A549 (cell line): Measurements from ENCODE around the gene MOB1A. TPM values are rescaled to one million over a fixed set of nuclear protein-coding genes. Genes with fewer than 3 reads are reported as not detected.

Source experiments
- ATAC-seq, 2 experiments: fragments of 200-7000 bp in 1 of 2; fragments of >200 bp in 1 of 2; cut with Nextera tagmentation in 1 of 2; cut with Tn5 transposase in 1 of 2; 3 replicates each; pipeline versions ENCODE4 v1.8.0 to v1.9.1; 2018 to 2020; ENCODE audit warnings: mild to moderate bottlenecking in 1 of 2, moderate library complexity in 1 of 2
- CTCF ChIA-PET: fragments of 300-600 bp; sonication (Branson Sonifier 250); formaldehyde crosslinking; extraction: SDS; loops from one replicate; lab custom pipeline; 2021; ENCODE audit warnings: antibody characterized with exemption, inconsistent platforms; lab: Yijun Ruan, JAX
- POLR2A ChIA-PET: fragments of 350-600 bp; formaldehyde crosslinking; extraction: SDS; loops from one replicate; lab custom pipeline; 2021; ENCODE audit warnings: antibody characterized with exemption, inconsistent platforms; lab: Yijun Ruan, JAX
- DNase-seq, 2 experiments: peaks; one replicate each; pipeline versions ENCODE4 v3.0.0 to v3.0.0-alpha.2; 2011 to 2016; ENCODE audit warnings: low read depth in 1 of 2, low spot score in 1 of 2
- FAIRE-seq: peaks from 2 replicates; lab custom pipeline; 2011; peaks lifted over from hg19 to GRCh38; lab: Jason Lieb, UNC
- H3K27ac ChIP-seq, 2 experiments: fragments of >200 bp; sonication (Bioruptor Twin); formaldehyde crosslinking; 3 replicates each; pipeline ENCODE4 v1.5.1; 2016 to 2017
- H3K4me1 ChIP-seq: fragments of >200 bp; sonication (Bioruptor Twin); formaldehyde crosslinking; 3 replicates; pipeline ENCODE4 v1.6.1; 2016
- H3K4me2 ChIP-seq: fragments of >200 bp; sonication (Bioruptor Twin); formaldehyde crosslinking; 3 replicates; pipeline ENCODE4 v1.6.1; 2016
- H3K4me3 ChIP-seq: fragments of >200 bp; sonication (Bioruptor Twin); formaldehyde crosslinking; 3 replicates; pipeline ENCODE4 v1.5.1; 2016
- H3K9me3 ChIP-seq: fragments of >200 bp; sonication (Bioruptor Twin); formaldehyde crosslinking; 3 replicates; pipeline ENCODE4 v1.6.1; 2016
- ATOH8 ChIP-seq: fragments of 250-450 bp; sonication (Bioruptor Pico); IDR thresholded peaks from 2 replicates; pipeline ENCODE4 v1.5.0; 2020; ENCODE audit warnings: low read depth, mild to moderate bottlenecking, moderate library complexity
- BCL3 ChIP-seq: fragments of >200 bp; sonication (Bioruptor Twin); formaldehyde crosslinking; IDR thresholded peaks from 3 replicates; pipeline ENCODE4 v1.6.1; 2016
- BHLHE40 ChIP-seq: IDR thresholded peaks from 2 replicates; pipeline ENCODE4 v1.6.1; 2012; ENCODE audit warnings: low read depth, low read length, inconsistent platforms
- CBX2 ChIP-seq: fragments of 200-600 bp; sonication (generic); IDR thresholded peaks from 2 replicates; pipeline ENCODE4 v1.6.1; 2016; ENCODE audit warnings: low read depth, mild to moderate bottlenecking, borderline replicate concordance
- CHD2 ChIP-seq: fragments of 150-350 bp; IDR thresholded peaks from 2 replicates; pipeline ENCODE4 v1.6.1; 2014; ENCODE audit warnings: low read length; ENCODE audit not compliant: partially characterized antibody
- CTCF ChIP-seq: fragments of >200 bp; sonication (Bioruptor Twin); formaldehyde crosslinking; IDR thresholded peaks from 3 replicates; pipeline ENCODE4 v1.5.1; 2016
- GATA3 ChIP-seq: IDR thresholded peaks from 2 replicates; pipeline ENCODE4 v1.6.1; 2012; ENCODE audit warnings: borderline replicate concordance
- HDAC2 ChIP-seq: fragments of 200-600 bp; sonication (generic); IDR thresholded peaks from 2 replicates; pipeline ENCODE4 v1.6.1; 2016
- HOXA7 ChIP-seq: fragments of 250-450 bp; sonication (Bioruptor Pico); IDR thresholded peaks from 2 replicates; pipeline ENCODE4 v1.5.0; 2020; ENCODE audit warnings: mild to moderate bottlenecking, moderate library complexity
- JUN ChIP-seq, 2 experiments: fragments of >200 bp; sonication (Bioruptor Twin); formaldehyde crosslinking; IDR thresholded peaks; 2 replicates in 1 of 2; 3 replicates in 1 of 2; pipeline ENCODE4 v1.6.1; 2016 to 2017
- KDM5A ChIP-seq: fragments of 200-600 bp; sonication (generic); IDR thresholded peaks from 2 replicates; pipeline ENCODE4 v1.6.1; 2016; ENCODE audit warnings: antibody characterized with exemption, mild to moderate bottlenecking
- MAX ChIP-seq: IDR thresholded peaks from 2 replicates; pipeline ENCODE4 v1.6.1; 2012
- NFE2L2 ChIP-seq: fragments of 150-350 bp; conservative IDR thresholded peaks from 2 replicates; pipeline ENCODE4 v1.6.1; 2014; ENCODE audit warnings: low read length
- NPAS2 ChIP-seq: fragments of 250-450 bp; sonication (Bioruptor Pico); IDR thresholded peaks from 2 replicates; pipeline ENCODE4 v1.8.0; 2022; ENCODE audit warnings: mild to moderate bottlenecking, moderate library complexity, borderline replicate concordance
- PHF8 ChIP-seq: fragments of 200-600 bp; sonication (generic); IDR thresholded peaks from 2 replicates; pipeline ENCODE4 v1.6.1; 2016; ENCODE audit warnings: low read depth, mild to moderate bottlenecking, antibody characterized with exemption, moderate library complexity, borderline replicate concordance
- POLR2A ChIP-seq: IDR thresholded peaks from 2 replicates; pipeline ENCODE4 v1.6.1; 2012; ENCODE audit warnings: mild to moderate bottlenecking, low read length
- RAD21 ChIP-seq, 2 experiments: fragments of >200 bp in 1 of 2; sonication (Bioruptor Twin) in 1 of 2; formaldehyde crosslinking in 1 of 2; IDR thresholded peaks in 1 of 2; conservative IDR thresholded peaks in 1 of 2; 2 replicates in 1 of 2; 3 replicates in 1 of 2; pipeline ENCODE4 v1.6.1; 2012 to 2018; ENCODE audit warnings: inconsistent platforms in 1 of 2
- SREBF2 ChIP-seq: fragments of 450-650 bp; IDR thresholded peaks from 2 replicates; pipeline ENCODE4 v1.6.1; 2014; ENCODE audit warnings: mild to moderate bottlenecking, moderate library complexity
- TP53 ChIP-seq: fragments of 250-450 bp; sonication (Bioruptor Pico); IDR thresholded peaks from 2 replicates; pipeline ENCODE4 v1.5.0; 2021; ENCODE audit warnings: mild to moderate bottlenecking, moderate library complexity
- USF2 ChIP-seq: fragments of 450-650 bp; IDR thresholded peaks from 2 replicates; pipeline ENCODE4 v1.6.1; 2014; ENCODE audit warnings: antibody characterized with exemption
- ZC3H11A ChIP-seq: fragments of 450-650 bp; IDR thresholded peaks from 2 replicates; pipeline ENCODE4 v1.6.1; 2014; ENCODE audit warnings: antibody characterized with exemption, mild to moderate bottlenecking
- ZFP36 ChIP-seq: fragments of 450-650 bp; IDR thresholded peaks from 2 replicates; pipeline ENCODE4 v1.6.1; 2014; ENCODE audit warnings: borderline replicate concordance; ENCODE audit not compliant: partially characterized antibody
- ZNF302 ChIP-seq: fragments of 250-450 bp; sonication (Bioruptor Pico); IDR thresholded peaks from 2 replicates; pipeline ENCODE4 v1.9.0; 2021; ENCODE audit warnings: inconsistent platforms, mild to moderate bottlenecking, moderate library complexity
- WGBS: methylation state at CpG from one replicate; pipeline ENCODE4 v1.1.6; 2017; ENCODE audit errors: missing lambda C conversion rate; 5-methylcytosine and 5-hydroxymethylcytosine counted together
- polyA plus RNA-seq, 4 experiments: library from polyadenylated mRNA; depleted of rRNA in 3 of 4; stranded (reverse); fragments of >200 nt; fragmentation: RNase III in 1 of 4; extraction: RNeasy Plus Mini Kit Qiagen cat#74134 plus additional on column Dnase treatment in 1 of 4; gene quantifications; 2 replicates in 3 of 4; 3 replicates in 1 of 4; pipeline ENCODE4 v1.2.3, GENCODE V29; 2011 to 2017

MOB1A gene
- polyA plus RNA-seq, 2 of the 4 experiments (the other 2 are of a cell fraction), result 72.6 to 108 TPM

GRCh38 chr2:74179063-74179865, 585 bp upstream of the MOB1A start:
- TF ChIP-seq BHLHE40 (no peak), JUN (IDR thresholded peaks at IDR 0.05) (peak in 1 of 2 experiments; percentile 66; a peak in 1 of 5 replicates), POLR2A (peak; percentile 68; the same call in 1 of the 2 replicates), BCL3 (0 out of 3 replicates have a peak, but pooled peaks have one; percentile 22)
- Histone ChIP-seq H3K4me1 (peaks cover 12% of the 10 kb centered on the region; the same call in 2 of the 3 replicates), H3K4me3 (peak overlapping the region; percentile 85), H3K9me3 (no peaks in the 10 kb centered on the region), H3K4me2 (peak overlapping the region; percentile 77), H3K27ac (peak overlapping the region; percentile 67 to 92)
- WGBS, result 44% methylated on average over 25 of the region's 25 CpGs
- CTCF ChIA-PET, result interaction anchor here (0.7 to 3.3 kb wide), 13 partner anchors 9 to 1515 kb away, joined by 3 to 22 read pairs (median 5); no protein-coding TSS in a partner anchor
- DNase-seq (no peak), ATAC-seq (peak in 1 of 2 experiments; percentile 49; a peak in 3 of 6 replicates), FAIRE-seq (no peak)
- POLR2A ChIA-PET, result interaction anchor here (0.7 to 2.2 kb wide), 18 partner anchors 9 to 351 kb away, joined by 3 to 29 read pairs (median 5); partner anchors contain the start of genes MTHFD2 and STAMBP

- H3K9me3 ChIP-seq, result no peaks in the 10 kb centered on the region
- DNase-seq (no peak), FAIRE-seq (no peak), ATAC-seq (no peak)
- H3K4me3 ChIP-seq, result peak overlapping the region; percentile 85
- TF ChIP-seq NPAS2 (CRISPR knock-in tag) (no peak), USF2 (no peak), SREBF2 (no peak)
- H3K4me1 ChIP-seq, result peaks cover 12% of the 10 kb centered on the region; the same call in 2 of the 3 replicates
- ChIA-PET CTCF (interaction anchor here (0.6 to 3.3 kb wide), 6 partner anchors 9 to 1255 kb away, joined by 3 to 22 read pairs (median 5); no protein-coding TSS in a partner anchor), POLR2A (interaction anchor here (1.1 to 2.2 kb wide), 10 partner anchors 14 to 350 kb away, joined by 4 to 29 read pairs (median 6); partner anchors contain the start of genes MTHFD2 and STAMBP)
- peak overlapping the region; percentile 92 to 95 for H3K27ac ChIP-seq
- H3K4me2 ChIP-seq, result peak overlapping the region; percentile 89
These were observed 983 bp downstream of the MOB1A start for GRCh38 chr2:74177696-74178095.

- WGBS, result 95% methylated on average over 1 of the region's 1 CpG
- POLR2A ChIA-PET, result no interaction called here
- Histone ChIP-seq H3K4me2 (no peak overlapping the region), H3K9me3 (no peaks in the 10 kb centered on the region), H3K4me3 (no peak overlapping the region), H3K27ac (no peak overlapping the region), H3K4me1 (peaks cover 12% of the 10 kb centered on the region; the same call in 2 of the 3 replicates)
- CTCF ChIA-PET, result interaction anchor here (1.1 kb wide), 1 partner anchor 18 kb away, joined by 4 read pairs; no protein-coding TSS in a partner anchor
- DNase-seq (no peak), FAIRE-seq (no peak), ATAC-seq (no peak)
- TF ChIP-seq CBX2, result no peak
- TF ChIP-seq CTCF, result no peak
- TF ChIP-seq ATOH8, result no peak
- no peak for TF ChIP-seq HOXA7 (CRISPR knock-in tag)
- no peak for TF ChIP-seq NFE2L2
- no peak for TF ChIP-seq MAX
- TF ChIP-seq POLR2A, result no peak
- no peak for TF ChIP-seq PHF8
- no peak for TF ChIP-seq ZNF302 (CRISPR knock-in tag)
- TF ChIP-seq GATA3, result no peak
- TF ChIP-seq RAD21 (conservative IDR thresholded peaks at IDR 0.05 in 1 of 2, IDR thresholded peaks at IDR 0.05 in 1 of 2), result no peak
- TF ChIP-seq KDM5A, result no peak
- no peak for TF ChIP-seq CHD2
- no peak for TF ChIP-seq TP53
- TF ChIP-seq ZFP36, result no peak
- TF ChIP-seq ZC3H11A, result no peak
- TF ChIP-seq HDAC2, result no peak
These were observed 3.8 kb downstream of the MOB1A start for GRCh38 chr2:74174909-74175308.
